ENCODE data around the gene UBE2L6. TPM values are rescaled to one million over a fixed set of nuclear protein-coding genes. Genes with fewer than 3 reads are reported as not detected.

The UBE2L6 gene
- total and polyA plus RNA-seq, 2 of the 4 experiments (the other 2 are of a cell fraction): 37.5 to 46.7 TPM

GRCh38 chr11:57597916-57598830 is 30.7 kb upstream of the UBE2L6 start:
- H4K20me1 ChIP-seq (ENCODE audit: insufficient read depth, low read length): no peaks in the 10 kb centered on the region
- H3K4me3 ChIP-seq (ENCODE audit: insufficient read depth, low read depth, low read length): peak overlapping the region; percentile 57
- H3K9ac ChIP-seq (ENCODE audit: low read depth, low read length): peak overlapping the region; percentile 63
- H3K4me2 ChIP-seq (ENCODE audit: low read depth, low read length): peak overlapping the region; percentile 79
- peak overlapping the region; percentile 43 for H2BK120ac ChIP-seq (ENCODE audit: low read depth, low read length)
- H4K5ac ChIP-seq (ENCODE audit: low read depth, low read length): peak overlapping the region; percentile 58
- POLR2A ChIA-PET (ENCODE audit: unreplicated experiment): no interaction called here
- H3K4ac ChIP-seq (ENCODE audit: low read depth, low read length): peak overlapping the region; percentile 63
- peaks cover 16% of the 10 kb centered on the region for H3K27me3 ChIP-seq (ENCODE audit: control insufficient read depth, insufficient read depth, low read length)
- no peak for TF ChIP-seq MAFK (IDR thresholded peaks at IDR 0.05; ENCODE audit: low read depth, low read length)
- no peak for TF ChIP-seq USF2 (IDR thresholded peaks at IDR 0.05; ENCODE audit: low read depth, low read length)
- TF ChIP-seq MXI1 (IDR thresholded peaks at IDR 0.05; ENCODE audit: borderline replicate concordance, low read depth, low read length): no peak
- no peak for TF ChIP-seq FOS (IDR thresholded peaks at IDR 0.05; ENCODE audit: low read depth, low read length)
- no peak for TF ChIP-seq ELK1 (IDR thresholded peaks at IDR 0.05; ENCODE audit: borderline replicate concordance, low read depth, low read length)
- TF ChIP-seq CEBPB (IDR thresholded peaks at IDR 0.05; ENCODE audit: low read depth, low read length): no peak
- TF ChIP-seq NFE2L2 (IDR thresholded peaks at IDR 0.05; ENCODE audit: low read depth, low read length): no peak
- DNase-seq: peak; percentile 24
- peak overlapping the region; percentile 60 for H3K27ac ChIP-seq (ENCODE audit: insufficient read depth, low read length)
- H4K91ac ChIP-seq (ENCODE audit: insufficient read depth, low read depth, low read length): peak overlapping the region; percentile 31
- no peak overlapping the region for H2BK20ac ChIP-seq (ENCODE audit: low read depth, low read length)
- H3K9me3 ChIP-seq (ENCODE audit: control insufficient read depth, insufficient read depth, low read length): no peaks in the 10 kb centered on the region
- H4K8ac ChIP-seq (ENCODE audit: low read depth in 2 of 2, low read length in 2 of 2): peak overlapping the region; percentile 64 to 66; a peak in 3 of 4 replicates
- H3K9me1 ChIP-seq (ENCODE audit: insufficient read depth, low read length): no peaks in the 10 kb centered on the region
- no peaks in the 10 kb centered on the region; a peak in 1 of 4 replicates for H3K79me1 ChIP-seq (ENCODE audit: low read depth in 1 of 2, low read length in 2 of 2)
- peak overlapping the region; percentile 44 for H3K18ac ChIP-seq (ENCODE audit: low read depth, low read length)
- peak; percentile 89 for ATAC-seq (ENCODE audit: low read depth)
- peaks cover 5% of the 10 kb centered on the region; the same call in 1 of the 2 replicates for H3K4me1 ChIP-seq (ENCODE audit: control insufficient read depth, insufficient read depth, low read length)
- peak overlapping the region; percentile 31; the same call in 1 of the 2 replicates for H2AK5ac ChIP-seq (ENCODE audit: low read depth, low read length)
- H2AFZ ChIP-seq (replicated peaks; ENCODE audit: low read length, poor library complexity): peak overlapping the region; percentile 63
- peaks cover 2% of the 10 kb centered on the region for H3K36me3 ChIP-seq (ENCODE audit: control insufficient read depth, insufficient read depth, low read length)
- dilution Hi-C loops (cut with HindIII; ENCODE audit: low sequenced_read_pairs, unreplicated experiment) (no loop called here), in situ Hi-C loops (cut with MboI; ENCODE audit: low sequenced_read_pairs) (no loop called here), intact Hi-C loops (cut with micrococcal nuclease) (no loop called here)
- H2BK15ac ChIP-seq (ENCODE audit: low read depth, low read length): 0 out of 3 replicates have a peak overlapping the region, but pooled peaks have one; percentile 33
- 0% methylated on average over 10 of the region's 33 CpGs; no CpG with 5 or more reads in 1 of the 2 experiments for WGBS, 2 experiments (ENCODE audit: extremely low coverage in 2 of 2, insufficient read length in 1 of 2)
- H2BK5ac ChIP-seq (ENCODE audit: low read depth, low read length, poor library complexity, severe bottlenecking): peak overlapping the region; percentile 6
- BruUV-seq (replicated peaks): no TSS peak
- no peak overlapping the region for H2AK9ac ChIP-seq (replicated peaks; ENCODE audit: low read depth, low read length, poor library complexity)
- H3K14ac ChIP-seq (replicated peaks; ENCODE audit: low read depth, low read length): peak overlapping the region; percentile 20; the same call in 1 of the 2 replicates
- no peak overlapping the region for H3K23ac ChIP-seq (ENCODE audit: low read depth, low read length)
- CTCF ChIA-PET: interaction anchor here (0.6 to 1.1 kb wide), 3 partner anchors 13 to 31 kb away, joined by 3 read pairs; partner anchors contain the start of gene UBE2L6
- no peak overlapping the region for H3K56ac ChIP-seq (ENCODE audit: extremely low read depth, insufficient read depth, low read length)

All from IMR-90 (cell line).